Mesendoderm (in vitro differentiated cells): Measurements from ENCODE around the gene C11orf24.
A peak's percentile ranks its signal among the peaks of the same experiment; 100 is the strongest.

Experiments
- DNase-seq: peaks from one replicate; pipeline ENCODE4 v3.0.0; 2013
- H2AK5ac ChIP-seq: 2 replicates; pipeline ENCODE4 v1.6.1; 2013; ENCODE audit warnings: low read length, inconsistent platforms
- H2BK120ac ChIP-seq: 2 replicates; pipeline ENCODE4 v1.6.1; 2013; ENCODE audit warnings: low read depth, mild to moderate bottlenecking, low read length, moderate library complexity, mixed read lengths
- H2BK15ac ChIP-seq: replicated peaks from 2 replicates; pipeline ENCODE4 v1.6.1; 2013; ENCODE audit warnings: low read depth, mild to moderate bottlenecking, moderate library complexity
- H2BK5ac ChIP-seq: 2 replicates; pipeline ENCODE4 v1.6.1; 2013; ENCODE audit warnings: low read length, inconsistent platforms
- H3K18ac ChIP-seq: 2 replicates; pipeline ENCODE4 v1.6.1; 2013; ENCODE audit warnings: mild to moderate bottlenecking, low read length, mixed read lengths
- H3K23ac ChIP-seq: one replicate; pipeline ENCODE4 v1.6.1; 2013; ENCODE audit warnings: low read length
- H3K27ac ChIP-seq: 2 replicates; pipeline ENCODE4 v1.5.1; 2013; ENCODE audit warnings: low read depth, mild to moderate bottlenecking, inconsistent platforms, low read length, moderate library complexity
- H3K27me3 ChIP-seq: 2 replicates; pipeline ENCODE4 v1.6.1; 2013; ENCODE audit warnings: low read length, control low read depth, mild to moderate bottlenecking, inconsistent platforms; ENCODE audit not compliant: insufficient read depth, poor library complexity
- H3K36me3 ChIP-seq: 2 replicates; pipeline ENCODE4 v1.6.1; 2013; ENCODE audit warnings: low read length, inconsistent platforms; ENCODE audit not compliant: control insufficient read depth, insufficient read depth
- H3K4ac ChIP-seq: one replicate; pipeline ENCODE4 v1.6.1; 2013; ENCODE audit warnings: low read depth, mild to moderate bottlenecking, low read length, moderate library complexity
- H3K4me1 ChIP-seq: 2 replicates; pipeline ENCODE4 v1.6.1; 2013; ENCODE audit warnings: low read depth, low read length, inconsistent platforms; ENCODE audit not compliant: control insufficient read depth
- H3K4me2 ChIP-seq: 2 replicates; pipeline ENCODE4 v1.6.1; 2013; ENCODE audit warnings: low read length
- H3K4me3 ChIP-seq: 2 replicates; pipeline ENCODE4 v1.5.1; 2013; ENCODE audit warnings: mild to moderate bottlenecking, low read length
- H3K56ac ChIP-seq: one replicate; pipeline ENCODE4 v1.6.1; 2013; ENCODE audit warnings: low read length
- H3K79me1 ChIP-seq: 2 replicates; pipeline ENCODE4 v1.6.1; 2013; ENCODE audit warnings: low read length, inconsistent platforms
- H3K79me2 ChIP-seq: 2 replicates; pipeline ENCODE4 v1.6.1; 2013; ENCODE audit warnings: mild to moderate bottlenecking, low read length; ENCODE audit not compliant: control insufficient read depth, insufficient read depth
- H3K9ac ChIP-seq: 2 replicates; pipeline ENCODE4 v1.6.1; 2013; ENCODE audit warnings: low read length, inconsistent platforms
- H4K5ac ChIP-seq: one replicate; pipeline ENCODE4 v1.6.1; 2013; ENCODE audit warnings: low read length
- H4K8ac ChIP-seq: one replicate; pipeline ENCODE4 v1.6.1; 2013; ENCODE audit warnings: low read depth, mild to moderate bottlenecking, control low read depth, low read length, moderate library complexity
- WGBS: extraction: QIAGEN DNeasy Blood & Tissue Kit; methylation state at CpG from one replicate; pipeline ENCODE4 v1.1.7; 2013; ENCODE audit warnings: low lambda C conversion rate, missing lambda C conversion rate; ENCODE audit not compliant: insufficient coverage; ENCODE audit errors: extremely low coverage; 5-methylcytosine and 5-hydroxymethylcytosine counted together

C11orf24 gene

GRCh38 chr11:68275721-68276507 lies 4.1 kb upstream of the C11orf24 start:
- Histone ChIP-seq H3K36me3 (no peaks in the 10 kb centered on the region), H3K18ac (no peak overlapping the region), H3K56ac (no peak overlapping the region), H3K27ac (no peak overlapping the region), H2AK5ac (no peak overlapping the region), H3K4me1 (no peaks in the 10 kb centered on the region), H2BK15ac (no peak overlapping the region), H3K79me2 (no peaks in the 10 kb centered on the region), H3K23ac (no peak overlapping the region), H3K4me2 (no peak overlapping the region), H3K4me3 (no peak overlapping the region), H2BK5ac (no peak overlapping the region), H4K5ac (no peak overlapping the region), H4K8ac (no peak overlapping the region), H3K27me3 (no peaks in the 10 kb centered on the region), H2BK120ac (no peak overlapping the region), H3K79me1 (peaks cover 1% of the 10 kb centered on the region), H3K9ac (no peak overlapping the region), H3K4ac (no peak overlapping the region)
- no peak for DNase-seq
- WGBS, result no CpG with 5 or more reads among the region's 14 CpGs

- Histone ChIP-seq H3K4me2 (no peak overlapping the region), H3K23ac (no peak overlapping the region), H4K5ac (no peak overlapping the region), H3K9ac (no peak overlapping the region), H2BK15ac (no peak overlapping the region), H3K36me3 (no peaks in the 10 kb centered on the region), H3K56ac (no peak overlapping the region), H4K8ac (no peak overlapping the region), H3K18ac (no peak overlapping the region), H3K4me3 (no peak overlapping the region), H3K79me1 (peaks cover 11% of the 10 kb centered on the region), H3K79me2 (peaks cover 7% of the 10 kb centered on the region), H2BK120ac (no peak overlapping the region), H3K27me3 (no peaks in the 10 kb centered on the region), H3K4me1 (peaks cover 3% of the 10 kb centered on the region), H2BK5ac (no peak overlapping the region), H3K27ac (no peak overlapping the region), H3K4ac (no peak overlapping the region), H2AK5ac (no peak overlapping the region)
- DNase-seq, result no peak
- no CpG with 5 or more reads among the region's 1 CpG for WGBS
Measured at GRCh38 chr11:68274306-68274705, 2.5 kb upstream of the C11orf24 start.

GRCh38 chr11:68273026-68273738 lies 1.4 kb upstream of the C11orf24 start:
- WGBS, result no CpG with 5 or more reads among the region's 21 CpGs
- no peak overlapping the region for H2BK120ac ChIP-seq
- H2AK5ac ChIP-seq, result no peak overlapping the region
- H2BK15ac ChIP-seq, result no peak overlapping the region
- no peak overlapping the region for H2BK5ac ChIP-seq
- H4K8ac ChIP-seq, result no peak overlapping the region
- H3K18ac ChIP-seq, result no peak overlapping the region
- H3K9ac ChIP-seq, result peak overlapping the region; percentile 17
- no peak overlapping the region for H3K27ac ChIP-seq
- no peak overlapping the region for H3K4me2 ChIP-seq
- no peak overlapping the region for H4K5ac ChIP-seq
- H3K4ac ChIP-seq, result no peak overlapping the region
- no peaks in the 10 kb centered on the region for H3K36me3 ChIP-seq
- H3K56ac ChIP-seq, result peak overlapping the region; percentile 51
- H3K4me3 ChIP-seq, result no peak overlapping the region
- H3K79me1 ChIP-seq, result peaks cover 11% of the 10 kb centered on the region
- peaks cover 3% of the 10 kb centered on the region for H3K4me1 ChIP-seq
- peaks cover 7% of the 10 kb centered on the region for H3K79me2 ChIP-seq
- H3K23ac ChIP-seq, result no peak overlapping the region
- H3K27me3 ChIP-seq, result no peaks in the 10 kb centered on the region
- no peak for DNase-seq

- H3K23ac ChIP-seq, result no peak overlapping the region
- H3K9ac ChIP-seq, result peak overlapping the region; percentile 79
- peak overlapping the region; percentile 83 for H3K4me3 ChIP-seq
- peaks cover 11% of the 10 kb centered on the region for H3K79me1 ChIP-seq
- H3K27me3 ChIP-seq, result no peaks in the 10 kb centered on the region
- H3K4me2 ChIP-seq, result peak overlapping the region; percentile 63
- H2BK5ac ChIP-seq, result no peak overlapping the region
- H2BK120ac ChIP-seq, result no peak overlapping the region
- H4K5ac ChIP-seq, result no peak overlapping the region
- peak overlapping the region; percentile 7 for H3K4ac ChIP-seq
- WGBS, result no CpG with 5 or more reads among the region's 23 CpGs
- H2AK5ac ChIP-seq, result no peak overlapping the region
- H2BK15ac ChIP-seq, result no peak overlapping the region
- H3K18ac ChIP-seq, result peak overlapping the region; percentile 41
- peak overlapping the region; percentile 91 for H3K56ac ChIP-seq
- H4K8ac ChIP-seq, result no peak overlapping the region
- peaks cover 7% of the 10 kb centered on the region for H3K79me2 ChIP-seq
- DNase-seq, result peak; percentile 91
- peaks cover 3% of the 10 kb centered on the region for H3K4me1 ChIP-seq
- H3K36me3 ChIP-seq, result peaks cover 4% of the 10 kb centered on the region
- peak overlapping the region; percentile 12 for H3K27ac ChIP-seq
Measured at GRCh38 chr11:68271023-68271780, 571 bp downstream of the C11orf24 start.

- DNase-seq, result no peak
- no peak overlapping the region for H2BK15ac ChIP-seq
- H3K27ac ChIP-seq, result no peak overlapping the region
Measured at GRCh38 chr11:68270196-68271022, 1.4 kb downstream of the C11orf24 start.

More at GRCh38 chr11:68270196-68271022, 1.4 kb downstream of the C11orf24 start:
- Histone ChIP-seq H2BK120ac (no peak overlapping the region), H4K5ac (no peak overlapping the region), H3K27me3 (no peaks in the 10 kb centered on the region), H3K4me3 (no peak overlapping the region), H3K4me2 (peak overlapping the region; percentile 23), H3K56ac (peak overlapping the region; percentile 91), H3K36me3 (peaks cover 4% of the 10 kb centered on the region), H2AK5ac (no peak overlapping the region), H3K79me1 (peaks cover 11% of the 10 kb centered on the region), H3K9ac (peak overlapping the region; percentile 79), H3K23ac (no peak overlapping the region), H2BK5ac (no peak overlapping the region), H3K18ac (no peak overlapping the region), H3K4me1 (peaks cover 3% of the 10 kb centered on the region), H3K4ac (no peak overlapping the region), H4K8ac (no peak overlapping the region), H3K79me2 (peaks cover 7% of the 10 kb centered on the region)
- WGBS, result no CpG with 5 or more reads among the region's 8 CpGs
